ENCODE results near the gene ATG7.
"Not testable (repeated sequence)": the region's sequence is repeated elsewhere in the genome, so short reads cannot be mapped to it uniquely, and the experiment has no call there.

ATG7 gene

DNA sequence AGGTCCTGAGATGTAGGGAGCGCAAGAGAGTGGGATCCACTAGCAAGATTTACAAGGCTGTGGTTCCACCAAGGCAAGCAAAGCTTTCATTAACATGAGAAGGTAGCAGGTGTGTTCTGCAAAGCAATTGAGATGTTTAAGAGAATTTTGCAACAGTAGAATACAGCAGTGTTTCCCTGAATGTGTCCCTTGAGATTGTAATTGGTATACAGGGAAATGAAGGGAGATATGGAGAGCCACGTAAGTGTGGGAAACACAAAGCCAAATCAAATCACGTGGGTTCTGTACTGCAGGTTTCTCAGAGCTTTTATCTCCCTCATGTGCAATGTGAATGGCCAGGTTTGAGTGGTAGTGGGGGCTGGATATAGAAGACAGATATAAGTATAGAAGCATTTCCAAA, 67.3 kb downstream of the ATG7 start:
- H3K27me3 Mint-ChIP-seq (ENCODE audit: low read depth) = no peaks in the 10 kb centered on the region
- H3K4me3 Mint-ChIP-seq = no peak overlapping the region
- TF ChIP-seq, protein P1, sequence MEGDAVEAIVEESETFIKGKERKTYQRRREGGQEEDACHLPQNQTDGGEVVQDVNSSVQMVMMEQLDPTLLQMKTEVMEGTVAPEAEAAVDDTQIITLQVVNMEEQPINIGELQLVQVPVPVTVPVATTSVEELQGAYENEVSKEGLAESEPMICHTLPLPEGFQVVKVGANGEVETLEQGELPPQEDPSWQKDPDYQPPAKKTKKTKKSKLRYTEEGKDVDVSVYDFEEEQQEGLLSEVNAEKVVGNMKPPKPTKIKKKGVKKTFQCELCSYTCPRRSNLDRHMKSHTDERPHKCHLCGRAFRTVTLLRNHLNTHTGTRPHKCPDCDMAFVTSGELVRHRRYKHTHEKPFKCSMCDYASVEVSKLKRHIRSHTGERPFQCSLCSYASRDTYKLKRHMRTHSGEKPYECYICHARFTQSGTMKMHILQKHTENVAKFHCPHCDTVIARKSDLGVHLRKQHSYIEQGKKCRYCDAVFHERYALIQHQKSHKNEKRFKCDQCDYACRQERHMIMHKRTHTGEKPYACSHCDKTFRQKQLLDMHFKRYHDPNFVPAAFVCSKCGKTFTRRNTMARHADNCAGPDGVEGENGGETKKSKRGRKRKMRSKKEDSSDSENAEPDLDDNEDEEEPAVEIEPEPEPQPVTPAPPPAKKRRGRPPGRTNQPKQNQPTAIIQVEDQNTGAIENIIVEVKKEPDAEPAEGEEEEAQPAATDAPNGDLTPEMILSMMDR (IDR thresholded peaks at IDR 0.05; ENCODE audit: unreplicated experiment in 3 of 3) = no peak
- peaks cover 21% of the 10 kb centered on the region for H3K36me3 Mint-ChIP-seq (ENCODE audit: low read depth)
- no peak overlapping the region for H3K27ac Mint-ChIP-seq
- H3K9me3 Mint-ChIP-seq = no peaks in the 10 kb centered on the region
- no peaks in the 10 kb centered on the region for H3K4me1 Mint-ChIP-seq

DNA sequence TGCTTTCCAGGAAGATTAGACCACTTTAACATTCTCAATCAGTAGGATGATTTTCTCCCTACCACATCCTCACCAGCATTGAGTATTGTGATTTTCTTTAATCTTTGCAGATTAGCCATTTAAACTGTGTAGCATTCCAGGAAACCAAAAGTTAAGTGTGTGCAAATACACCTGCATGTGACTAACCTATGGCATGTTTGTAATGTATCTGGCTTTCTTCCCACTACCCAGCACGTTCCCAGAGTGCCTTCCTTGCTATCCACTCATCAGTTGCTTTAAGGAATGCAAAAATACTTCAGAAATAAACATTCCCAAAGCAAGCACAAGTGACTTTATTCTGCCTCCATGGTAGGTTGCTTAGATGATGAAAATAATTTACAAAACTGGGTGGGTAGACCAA, 74.2 kb downstream of the ATG7 start:
- Mint-ChIP-seq H3K4me1 (peaks cover 10% of the 10 kb centered on the region), H3K9me3 (no peaks in the 10 kb centered on the region), H3K27me3 (ENCODE audit: low read depth) (no peaks in the 10 kb centered on the region), H3K4me3 (no peak overlapping the region), H3K36me3 (ENCODE audit: low read depth) (peaks cover 74% of the 10 kb centered on the region), H3K27ac (no peak overlapping the region)
- TF ChIP-seq, protein P1 (IDR thresholded peaks at IDR 0.05; ENCODE audit: unreplicated experiment in 3 of 3) = no peak

DNA sequence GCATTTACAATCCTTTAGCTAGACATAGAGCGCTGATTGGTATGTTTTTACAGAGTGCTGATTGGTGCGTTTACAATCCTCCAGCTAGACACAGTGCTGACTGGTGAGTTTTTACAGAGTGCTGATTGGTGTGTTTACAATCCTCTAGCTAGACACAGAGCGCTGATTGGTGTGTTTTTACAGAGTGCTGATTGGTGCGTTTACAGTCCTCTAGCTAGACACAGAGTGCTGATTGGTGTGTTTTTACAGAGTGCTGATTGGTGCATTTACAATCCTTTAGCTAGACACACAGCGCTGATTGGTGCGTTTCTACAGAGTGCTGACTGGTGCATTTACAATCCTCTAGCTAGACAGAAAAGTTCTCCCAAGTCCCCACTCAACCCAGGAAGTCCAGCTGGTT, 76.7 kb downstream of the ATG7 start:
- H3K4me1 Mint-ChIP-seq; H3K27me3 Mint-ChIP-seq (ENCODE audit: low read depth); H3K9me3 Mint-ChIP-seq; H3K4me3 Mint-ChIP-seq; H3K27ac Mint-ChIP-seq: not testable (repeated sequence)
- H3K36me3 Mint-ChIP-seq (ENCODE audit: low read depth) = peaks cover 82% of the 10 kb centered on the region

DNA sequence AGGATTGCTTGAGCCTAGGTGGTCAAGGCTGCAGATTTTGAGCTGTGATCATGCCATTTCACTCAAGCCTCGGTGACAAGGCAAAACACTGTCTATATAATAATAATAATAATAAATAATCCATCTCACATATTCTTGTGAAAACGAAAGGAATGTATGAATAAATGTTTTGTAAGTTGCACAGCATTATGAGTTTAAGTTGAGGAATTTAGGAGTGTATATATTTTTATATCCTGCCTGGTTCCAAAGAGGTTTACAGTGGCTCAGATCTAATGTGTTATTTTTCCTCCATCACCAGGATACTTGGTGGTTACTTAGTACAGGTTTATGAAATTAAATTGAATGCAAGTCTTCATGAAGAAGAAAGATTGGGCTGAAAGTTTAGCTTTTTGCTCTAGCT, 77.2 kb downstream of the ATG7 start:
- TF ChIP-seq, protein P1 (IDR thresholded peaks at IDR 0.05; ENCODE audit: unreplicated experiment in 3 of 3) = no peak
- Mint-ChIP-seq H3K27me3 (ENCODE audit: low read depth) (no peaks in the 10 kb centered on the region), H3K4me3 (no peak overlapping the region), H3K27ac (peak overlapping the region in 2 of 3 experiments; percentile 43 to 52), H3K9me3 (peaks cover 2% of the 10 kb centered on the region), H3K4me1 (peaks cover 10% of the 10 kb centered on the region), H3K36me3 (ENCODE audit: low read depth) (peaks cover 79% of the 10 kb centered on the region)

DNA sequence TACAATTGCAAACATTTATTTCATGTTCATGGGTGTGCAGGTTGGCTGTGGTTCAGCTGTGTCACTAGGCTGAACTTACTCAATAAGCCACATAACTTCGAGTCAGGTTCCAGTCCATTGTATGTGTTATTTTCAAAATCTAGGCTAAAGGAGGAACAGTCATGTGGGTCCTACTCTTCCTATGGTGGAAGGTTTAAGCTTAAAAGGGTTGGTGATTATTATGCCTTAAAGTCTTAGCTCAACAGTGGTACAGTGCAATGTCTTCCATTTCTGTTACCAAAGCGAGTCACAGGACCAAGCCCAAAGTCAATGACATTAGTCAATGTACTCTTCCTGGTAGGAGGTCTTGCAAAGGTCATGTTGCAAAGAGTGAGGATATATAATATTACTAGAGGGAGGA, 78.2 kb downstream of the ATG7 start:
- Mint-ChIP-seq H3K4me1 (peaks cover 10% of the 10 kb centered on the region), H3K4me3 (no peak overlapping the region), H3K27ac (peak overlapping the region in 1 of 3 experiments; percentile 52), H3K36me3 (ENCODE audit: low read depth) (peaks cover 74% of the 10 kb centered on the region), H3K9me3 (peaks cover 2% of the 10 kb centered on the region), H3K27me3 (ENCODE audit: low read depth) (no peaks in the 10 kb centered on the region)
- TF ChIP-seq, protein P1 (IDR thresholded peaks at IDR 0.05; ENCODE audit: unreplicated experiment in 3 of 3) = no peak

DNA sequence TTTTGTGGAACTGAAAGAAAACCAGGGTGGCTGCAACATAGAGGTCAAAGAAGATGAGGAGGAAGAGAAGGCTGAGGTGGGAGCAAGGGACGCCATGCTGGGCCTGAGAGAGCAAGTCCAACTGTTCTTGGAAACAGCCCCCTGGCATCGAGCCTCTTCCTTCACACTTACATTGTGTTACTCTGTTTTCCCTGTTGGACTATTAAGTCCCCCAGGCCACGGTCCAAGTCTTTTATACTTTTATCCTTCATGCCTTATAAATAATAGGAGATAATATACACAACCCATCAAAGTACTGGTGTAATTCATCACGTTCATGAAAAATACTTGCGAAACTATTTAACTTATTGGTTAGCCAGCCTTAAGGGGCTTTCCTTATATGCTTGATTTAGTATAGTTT, 79.3 kb downstream of the ATG7 start:
- H3K36me3 Mint-ChIP-seq (ENCODE audit: low read depth) = peaks cover 73% of the 10 kb centered on the region
- peaks cover 10% of the 10 kb centered on the region for H3K4me1 Mint-ChIP-seq

More for the DNA sequence above, 79.3 kb downstream of the ATG7 start:
- H3K9me3 Mint-ChIP-seq = peaks cover 2% of the 10 kb centered on the region
- no peak overlapping the region for H3K4me3 Mint-ChIP-seq
- H3K27ac Mint-ChIP-seq = peak overlapping the region in 1 of 3 experiments; percentile 22
- TF ChIP-seq, protein P1 (IDR thresholded peaks at IDR 0.05; ENCODE audit: unreplicated experiment in 3 of 3) = no peak
- H3K27me3 Mint-ChIP-seq (ENCODE audit: low read depth) = no peaks in the 10 kb centered on the region

Measured in nephron (organoid).